Mesenchymal stem cell (in vitro differentiated cells and primary cell): Measurements from ENCODE around the gene CRYL1.

Source experiments
- DNase-seq: peaks from one replicate; pipeline ENCODE4 v3.0.0-alpha.2; 2013
- H2AFZ ChIP-seq: one replicate; pipeline ENCODE4 v1.6.1; 2013; ENCODE audit warnings: low read depth, mild to moderate bottlenecking, control low read depth, inconsistent platforms, low read length, moderate library complexity
- H2AK5ac ChIP-seq: 2 replicates; pipeline ENCODE4 v1.6.1; 2013; ENCODE audit warnings: low read length, moderate library complexity, mild to moderate bottlenecking, inconsistent platforms; ENCODE audit not compliant: severe bottlenecking
- H2BK120ac ChIP-seq: one replicate; pipeline ENCODE4 v1.6.1; 2013; ENCODE audit warnings: low read depth, mild to moderate bottlenecking, inconsistent platforms, low read length, moderate library complexity
- H2BK12ac ChIP-seq, 2 experiments: one replicate each; pipeline ENCODE4 v1.6.1; 2013; ENCODE audit warnings: inconsistent platforms in 2 of 2, low read length in 2 of 2, mild to moderate bottlenecking in 2 of 2, moderate library complexity in 2 of 2, control low read depth in 1 of 2
- H2BK15ac ChIP-seq: one replicate; pipeline ENCODE4 v1.6.1; 2013; ENCODE audit warnings: mild to moderate bottlenecking, low read depth, inconsistent platforms; ENCODE audit not compliant: poor library complexity, severe bottlenecking
- H2BK5ac ChIP-seq: 2 replicates; pipeline ENCODE4 v1.6.1; 2013; ENCODE audit warnings: low read depth, mild to moderate bottlenecking, low read length, control low read depth, inconsistent platforms; ENCODE audit not compliant: poor library complexity, severe bottlenecking
- H3K14ac ChIP-seq, 2 experiments: one replicate each; pipeline ENCODE4 v1.6.1; 2013; ENCODE audit warnings: inconsistent platforms in 2 of 2, low read length in 2 of 2, control low read depth in 1 of 2, mild to moderate bottlenecking in 1 of 2, moderate library complexity in 1 of 2
- H3K18ac ChIP-seq, 2 experiments: one replicate each; pipeline ENCODE4 v1.6.1; 2013; ENCODE audit warnings: inconsistent platforms in 2 of 2, low read length in 2 of 2, control low read depth in 1 of 2, low read depth in 1 of 2, mild to moderate bottlenecking in 1 of 2
- H3K23ac ChIP-seq, 2 experiments: one replicate each; pipeline ENCODE4 v1.6.1; 2013; ENCODE audit warnings: inconsistent platforms in 2 of 2, low read length in 2 of 2, mild to moderate bottlenecking in 2 of 2, moderate library complexity in 2 of 2, control low read depth in 1 of 2
- H3K27ac ChIP-seq: 2 replicates; pipeline ENCODE4 v1.5.1; 2013; ENCODE audit warnings: mild to moderate bottlenecking, moderate library complexity, low read length, control low read depth, inconsistent platforms; ENCODE audit not compliant: poor library complexity, severe bottlenecking
- H3K27me3 ChIP-seq, 2 experiments: 2 replicates each; pipeline versions ENCODE4 v1.6.1 to v1.7.0; 2013; ENCODE audit warnings: low read length in 2 of 2, mild to moderate bottlenecking in 2 of 2, moderate library complexity in 2 of 2, control low read depth in 1 of 2, inconsistent platforms in 1 of 2; ENCODE audit not compliant: control insufficient read depth in 1 of 2, insufficient read depth in 1 of 2
- H3K36me3 ChIP-seq, 2 experiments: 2 replicates each; pipeline versions ENCODE4 v1.6.1 to v1.7.0; 2013; ENCODE audit warnings: low read length in 2 of 2, control low read depth in 1 of 2, inconsistent platforms in 1 of 2, low read depth in 1 of 2, mild to moderate bottlenecking in 1 of 2; ENCODE audit not compliant: insufficient read depth in 2 of 2, control insufficient read depth in 1 of 2
- H3K4ac ChIP-seq, 2 experiments: one replicate each; pipeline ENCODE4 v1.6.1; 2013; ENCODE audit warnings: inconsistent platforms in 2 of 2, low read length in 2 of 2, mild to moderate bottlenecking in 2 of 2, moderate library complexity in 2 of 2, control low read depth in 1 of 2, low read depth in 1 of 2
- H3K4me1 ChIP-seq: 2 replicates; pipeline ENCODE4 v1.6.1; 2013; ENCODE audit warnings: low read depth, low read length, control low read depth; ENCODE audit not compliant: control insufficient read depth, insufficient read depth
- H3K4me2 ChIP-seq: 2 replicates; pipeline ENCODE4 v1.6.1; 2013; ENCODE audit warnings: low read length, mild to moderate bottlenecking, inconsistent platforms; ENCODE audit not compliant: poor library complexity, severe bottlenecking
- H3K4me3 ChIP-seq, 2 experiments: 2 replicates each; pipeline versions ENCODE4 v1.5.1 to v1.7.0; 2013; ENCODE audit warnings: low read length in 2 of 2, mild to moderate bottlenecking in 2 of 2, control low read depth in 1 of 2, low read depth in 1 of 2; ENCODE audit not compliant: insufficient read depth in 1 of 2
- H3K79me1 ChIP-seq: replicated peaks from 2 replicates; pipeline ENCODE4 v1.6.1; 2013; ENCODE audit warnings: mild to moderate bottlenecking, control low read depth, low read length, inconsistent platforms; ENCODE audit not compliant: poor library complexity, severe bottlenecking
- H3K9ac ChIP-seq: 2 replicates; pipeline ENCODE4 v1.7.0; 2013; ENCODE audit warnings: mild to moderate bottlenecking, low read length, moderate library complexity
- H3K9me3 ChIP-seq: 2 replicates; pipeline ENCODE4 v1.7.0; 2013; ENCODE audit warnings: mild to moderate bottlenecking, low read length; ENCODE audit not compliant: control insufficient read depth
- H4K8ac ChIP-seq: one replicate; pipeline ENCODE4 v1.6.1; 2013; ENCODE audit warnings: inconsistent platforms, mild to moderate bottlenecking, low read length, moderate library complexity
- H4K91ac ChIP-seq: one replicate; pipeline ENCODE4 v1.6.1; 2013; ENCODE audit warnings: mild to moderate bottlenecking, low read length, inconsistent platforms
- WGBS: methylation state at CpG from one replicate; pipeline ENCODE4 v1.1.7; 2013; ENCODE audit warnings: mixed read lengths; 5-methylcytosine and 5-hydroxymethylcytosine counted together

The CRYL1 gene

GRCh38 chr13:20373861-20374260 is 151.8 kb downstream of the CRYL1 start:
- Histone ChIP-seq H3K9ac (no peak overlapping the region), H2BK12ac (no peak overlapping the region), H3K79me1 (no peaks in the 10 kb centered on the region), H3K27ac (no peak overlapping the region), H3K18ac (no peak overlapping the region), H3K4ac (no peak overlapping the region), H4K8ac (no peak overlapping the region), H3K4me1 (no peaks in the 10 kb centered on the region), H2BK120ac (no peak overlapping the region), H3K14ac (no peak overlapping the region), H2AFZ (no peak overlapping the region), H4K91ac (no peak overlapping the region), H3K4me2 (no peak overlapping the region), H3K23ac (no peak overlapping the region), H2AK5ac (no peak overlapping the region), H2BK15ac (no peak overlapping the region), H3K4me3 (no peak overlapping the region), H3K36me3 (no peaks in the 10 kb centered on the region), H2BK5ac (no peak overlapping the region), H3K27me3 (peaks cover 0 to 18% of the 10 kb centered on the region in 2 experiments), H3K9me3 (no peaks in the 10 kb centered on the region)
- DNase-seq = no peak

- no peaks in the 10 kb centered on the region for H3K9me3 ChIP-seq
- H3K27ac ChIP-seq = no peak overlapping the region
- no peak overlapping the region for H3K4me3 ChIP-seq
- H2BK120ac ChIP-seq = no peak overlapping the region
- H2AFZ ChIP-seq = no peak overlapping the region
- peaks cover 0 to 18% of the 10 kb centered on the region in 2 experiments for H3K27me3 ChIP-seq
- no peak overlapping the region for H2AK5ac ChIP-seq
- no peak overlapping the region for H4K8ac ChIP-seq
- no peaks in the 10 kb centered on the region for H3K4me1 ChIP-seq
- no peak overlapping the region for H3K4ac ChIP-seq
- H3K9ac ChIP-seq = no peak overlapping the region
- no peak overlapping the region for H2BK5ac ChIP-seq
- no peak overlapping the region for H3K4me2 ChIP-seq
- no peaks in the 10 kb centered on the region for H3K79me1 ChIP-seq
- WGBS = 95% methylated on average over 3 of the region's 4 CpGs
- H3K23ac ChIP-seq = no peak overlapping the region
- no peak overlapping the region for H2BK12ac ChIP-seq
- H3K14ac ChIP-seq = no peak overlapping the region
- no peaks in the 10 kb centered on the region for H3K36me3 ChIP-seq
- no peak overlapping the region for H4K91ac ChIP-seq
- H3K18ac ChIP-seq = no peak overlapping the region
- no peak overlapping the region for H2BK15ac ChIP-seq
- no peak for DNase-seq
Measured at GRCh38 chr13:20371825-20372224, 153.8 kb downstream of the CRYL1 start.

- Histone ChIP-seq H2BK120ac (no peak overlapping the region), H2AFZ (no peak overlapping the region), H3K23ac (no peak overlapping the region), H3K36me3 (no peaks in the 10 kb centered on the region), H3K27ac (no peak overlapping the region), H2AK5ac (no peak overlapping the region), H3K4me3 (no peak overlapping the region), H3K4me2 (no peak overlapping the region), H3K4me1 (no peaks in the 10 kb centered on the region), H3K18ac (no peak overlapping the region), H2BK12ac (no peak overlapping the region), H3K9me3 (no peaks in the 10 kb centered on the region), H3K4ac (no peak overlapping the region), H3K79me1 (no peaks in the 10 kb centered on the region), H4K8ac (no peak overlapping the region), H3K9ac (no peak overlapping the region), H4K91ac (no peak overlapping the region), H2BK5ac (no peak overlapping the region), H2BK15ac (no peak overlapping the region), H3K27me3 (peaks cover 0 to 18% of the 10 kb centered on the region in 2 experiments), H3K14ac (no peak overlapping the region)
- 68% methylated on average over 2 of the region's 2 CpGs for WGBS
- no peak for DNase-seq
Measured at GRCh38 chr13:20370815-20371421, 154.7 kb downstream of the CRYL1 start.

GRCh38 chr13:20369886-20370361 is 155.7 kb downstream of the CRYL1 start:
- H3K4me2 ChIP-seq = no peak overlapping the region
- H3K79me1 ChIP-seq = no peaks in the 10 kb centered on the region
- no peak overlapping the region for H2AK5ac ChIP-seq
- 76% methylated on average over 8 of the region's 8 CpGs for WGBS
- H2BK15ac ChIP-seq = no peak overlapping the region
- H3K27ac ChIP-seq = no peak overlapping the region
- H3K14ac ChIP-seq = no peak overlapping the region
- peaks cover 0 to 18% of the 10 kb centered on the region in 2 experiments for H3K27me3 ChIP-seq
- no peak overlapping the region for H3K4me3 ChIP-seq
- no peak overlapping the region for H4K91ac ChIP-seq
- H3K36me3 ChIP-seq = no peaks in the 10 kb centered on the region
- no peak overlapping the region for H2BK120ac ChIP-seq
- H3K9ac ChIP-seq = no peak overlapping the region
- H3K9me3 ChIP-seq = no peaks in the 10 kb centered on the region
- H3K18ac ChIP-seq = no peak overlapping the region
- no peak overlapping the region for H4K8ac ChIP-seq
- H3K4me1 ChIP-seq = peaks cover 2% of the 10 kb centered on the region
- H2BK5ac ChIP-seq = no peak overlapping the region
- no peak overlapping the region for H3K4ac ChIP-seq
- no peak overlapping the region for H2AFZ ChIP-seq
- no peak for DNase-seq
- no peak overlapping the region for H3K23ac ChIP-seq
- no peak overlapping the region for H2BK12ac ChIP-seq
